ENCODE data around the gene NTM. TPM values are rescaled to one million over a fixed set of nuclear protein-coding genes. Genes with fewer than 3 reads are reported as not detected.

Gene NTM
- total and polyA plus RNA-seq, 12 donors = 0.26 to 11.5 (median 4.0) TPM

DNA sequence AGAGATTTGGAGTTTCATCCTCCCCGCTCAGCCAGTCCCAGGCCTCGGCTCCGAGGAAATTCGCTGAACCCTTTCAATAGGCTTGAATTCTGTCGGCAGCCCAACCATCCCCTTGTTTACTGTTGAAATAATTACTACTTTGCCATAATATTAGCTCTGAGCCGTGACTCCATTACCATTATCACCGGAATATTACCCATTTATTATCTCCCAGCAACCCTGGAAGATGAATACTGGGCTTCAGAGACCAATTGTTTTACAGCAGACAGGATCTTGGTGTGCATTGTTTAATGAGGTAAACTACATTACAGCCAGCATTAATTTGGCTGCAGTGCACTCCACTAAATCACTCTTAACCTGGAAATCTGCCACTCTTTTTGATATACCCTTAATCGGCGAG is 867.4 kb downstream of the NTM start:
- 85 to 89% (median 87%) methylated on average over 9 of the region's 9 CpGs for WGBS, 4 donors

GRCh38 chr11:132238331-132238866 is 868.0 kb downstream of the NTM start:
- H3K4me1 ChIP-seq (replicated peaks in 1 of 2) = no peaks in the 10 kb centered on the region
- no peak for TF ChIP-seq POLR2A (IDR thresholded peaks at IDR 0.05)
- TF ChIP-seq, protein P1, sequence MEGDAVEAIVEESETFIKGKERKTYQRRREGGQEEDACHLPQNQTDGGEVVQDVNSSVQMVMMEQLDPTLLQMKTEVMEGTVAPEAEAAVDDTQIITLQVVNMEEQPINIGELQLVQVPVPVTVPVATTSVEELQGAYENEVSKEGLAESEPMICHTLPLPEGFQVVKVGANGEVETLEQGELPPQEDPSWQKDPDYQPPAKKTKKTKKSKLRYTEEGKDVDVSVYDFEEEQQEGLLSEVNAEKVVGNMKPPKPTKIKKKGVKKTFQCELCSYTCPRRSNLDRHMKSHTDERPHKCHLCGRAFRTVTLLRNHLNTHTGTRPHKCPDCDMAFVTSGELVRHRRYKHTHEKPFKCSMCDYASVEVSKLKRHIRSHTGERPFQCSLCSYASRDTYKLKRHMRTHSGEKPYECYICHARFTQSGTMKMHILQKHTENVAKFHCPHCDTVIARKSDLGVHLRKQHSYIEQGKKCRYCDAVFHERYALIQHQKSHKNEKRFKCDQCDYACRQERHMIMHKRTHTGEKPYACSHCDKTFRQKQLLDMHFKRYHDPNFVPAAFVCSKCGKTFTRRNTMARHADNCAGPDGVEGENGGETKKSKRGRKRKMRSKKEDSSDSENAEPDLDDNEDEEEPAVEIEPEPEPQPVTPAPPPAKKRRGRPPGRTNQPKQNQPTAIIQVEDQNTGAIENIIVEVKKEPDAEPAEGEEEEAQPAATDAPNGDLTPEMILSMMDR (IDR thresholded peaks at IDR 0.05) = no peak
- DNase-seq = no peak
- WGBS, 4 donors = 62 to 82% (median 77%) methylated on average over 7 of the region's 7 CpGs
- no peaks in the 10 kb centered on the region for H3K36me3 ChIP-seq (replicated peaks in 1 of 2)
- intact Hi-C loops (cut with DNase I) = no loop called here
- H3K9me3 ChIP-seq (replicated peaks in 1 of 3) = no peaks in the 10 kb centered on the region
- no peak overlapping the region for H3K27ac ChIP-seq
- no peak overlapping the region for H3K4me3 ChIP-seq
- no peaks in the 10 kb centered on the region for H3K27me3 ChIP-seq

More for the DNA sequence above, 867.4 kb downstream of the NTM start:
- H3K36me3 ChIP-seq (replicated peaks in 1 of 2) = no peaks in the 10 kb centered on the region
- no peaks in the 10 kb centered on the region for H3K27me3 ChIP-seq
- intact Hi-C loops (cut with DNase I) = no loop called here
- no peaks in the 10 kb centered on the region for H3K9me3 ChIP-seq (replicated peaks in 1 of 3)
- H3K4me3 ChIP-seq = no peak overlapping the region
- no peaks in the 10 kb centered on the region for H3K4me1 ChIP-seq (replicated peaks in 1 of 2)
- no peak for DNase-seq
- no peak overlapping the region for H3K27ac ChIP-seq
- TF ChIP-seq, protein P1 (IDR thresholded peaks at IDR 0.05) = no peak
- TF ChIP-seq POLR2A (IDR thresholded peaks at IDR 0.05) = no peak

- 78 to 92% (median 86%) methylated on average over 5 of the region's 5 CpGs for WGBS, 4 donors
- Histone ChIP-seq H3K4me3 (no peak overlapping the region), H3K27me3 (no peaks in the 10 kb centered on the region), H3K36me3 (replicated peaks in 1 of 2) (no peaks in the 10 kb centered on the region), H3K9me3 (replicated peaks in 1 of 3) (no peaks in the 10 kb centered on the region), H3K27ac (no peak overlapping the region), H3K4me1 (replicated peaks in 1 of 2) (no peaks in the 10 kb centered on the region)
- intact Hi-C loops (cut with DNase I) = no loop called here
- DNase-seq = no peak
- TF ChIP-seq, protein P1 (IDR thresholded peaks at IDR 0.05) = no peak
- TF ChIP-seq POLR2A (IDR thresholded peaks at IDR 0.05) = no peak
Measured at GRCh38 chr11:132240374-132240773, 870.0 kb downstream of the NTM start.

DNA sequence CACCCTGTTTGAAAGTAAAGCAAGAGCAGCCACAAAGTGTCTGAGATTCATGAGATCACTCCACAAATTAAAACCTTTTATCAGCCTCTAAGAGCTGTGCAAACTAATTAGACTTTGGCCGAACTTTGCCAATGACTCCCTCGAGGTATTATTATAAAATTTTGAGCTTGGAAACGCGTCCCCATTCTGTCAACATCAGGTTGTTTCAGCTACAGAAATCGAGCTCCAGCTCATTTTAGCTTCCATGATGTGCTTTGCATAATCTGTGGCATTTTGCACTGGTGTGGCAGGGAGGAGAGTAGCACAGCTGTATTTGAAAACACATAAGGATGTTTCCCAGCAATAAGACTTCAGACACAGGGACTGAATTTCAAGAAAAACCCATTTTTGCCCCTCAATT is 872.2 kb downstream of the NTM start:
- Histone ChIP-seq H3K4me1 (replicated peaks in 1 of 2) (no peaks in the 10 kb centered on the region), H3K27ac (no peak overlapping the region), H3K4me3 (no peak overlapping the region), H3K36me3 (replicated peaks in 1 of 2) (no peaks in the 10 kb centered on the region), H3K9me3 (replicated peaks in 1 of 3) (no peaks in the 10 kb centered on the region), H3K27me3 (no peaks in the 10 kb centered on the region)
- intact Hi-C loops (cut with DNase I) = no loop called here
- TF ChIP-seq, protein P1 (IDR thresholded peaks at IDR 0.05) = no peak
- TF ChIP-seq POLR2A (IDR thresholded peaks at IDR 0.05) = no peak
- no peak for DNase-seq
- WGBS, 4 donors = 60 to 68% (median 61%) methylated on average over 5 of the region's 5 CpGs

Data from adrenal gland (tissue), 12 donors.